Hypothalamus (tissue), 51 donors: Measurements from ENCODE around the gene ZNF574.

Source experiments
- DNase-seq, 51 donors: peaks; one replicate each; lab custom pipeline; 2025; lab: John Stamatoyannopoulos, UW

ZNF574 gene

GRCh38 chr19:42053037-42053935 is 22.7 kb upstream of the ZNF574 start:
- no peak for DNase-seq

- DNase-seq, result no peak
Observed at GRCh38 chr19:42054205-42054604, 21.8 kb upstream of the ZNF574 start.

- no peak for DNase-seq
Observed at GRCh38 chr19:42057846-42058245, 18.1 kb upstream of the ZNF574 start.

- DNase-seq, result no peak
Observed at GRCh38 chr19:42059196-42059595, 16.8 kb upstream of the ZNF574 start.

GRCh38 chr19:42060117-42060516 is 15.8 kb upstream of the ZNF574 start:
- DNase-seq, result no peak

GRCh38 chr19:42062381-42062780 is 13.6 kb upstream of the ZNF574 start:
- no peak for DNase-seq

- no peak for DNase-seq
Observed at GRCh38 chr19:42064432-42064831, 11.5 kb upstream of the ZNF574 start.

GRCh38 chr19:42065051-42065450 is 10.9 kb upstream of the ZNF574 start:
- DNase-seq, result no peak

GRCh38 chr19:42065511-42065910 is 10.5 kb upstream of the ZNF574 start:
- no peak for DNase-seq

- DNase-seq, result peak in 25 of 51 donors; percentile 7 to 73 (median 35)
Observed at GRCh38 chr19:42066075-42066754, 9.8 kb upstream of the ZNF574 start.

- no peak for DNase-seq
Observed at GRCh38 chr19:42067315-42067888, 8.6 kb upstream of the ZNF574 start.

- peak in 1 of 51 donors; percentile 15 for DNase-seq
Observed at GRCh38 chr19:42068361-42068755, 7.6 kb upstream of the ZNF574 start.

- peak in 4 of 51 donors; percentile 6 to 15 (median 11) for DNase-seq
Observed at GRCh38 chr19:42068756-42069571, 7.0 kb upstream of the ZNF574 start.

- DNase-seq, result peak in 23 of 51 donors; percentile 8 to 58 (median 33)
Observed at GRCh38 chr19:42069619-42070351, 6.2 kb upstream of the ZNF574 start, which contains the start of gene GRIK5. GRIK5 (minus strand) TSS chr19:42070206; CDS start chr19:42065770, 4,436 bp downstream.

- DNase-seq, result peak in 1 of 51 donors; percentile 49
Observed at GRCh38 chr19:42071247-42071646, 4.7 kb upstream of the ZNF574 start.

GRCh38 chr19:42074513-42075363 is 1.2 kb upstream of the ZNF574 start:
- peak in 3 of 51 donors; percentile 8 to 37 (median 24) for DNase-seq

GRCh38 chr19:42075364-42075615 is 676 bp upstream of the ZNF574 start:
- DNase-seq, result peak in 2 of 51 donors; percentile 28 to 34

- peak in 11 of 51 donors; percentile 35 to 63 (median 59) for DNase-seq
Observed at GRCh38 chr19:42076380-42076944, 496 bp downstream of the ZNF574 start.

- DNase-seq, result no peak
Observed at GRCh38 chr19:42078058-42078457, 2.1 kb downstream of the ZNF574 start.
